HCT116 (cell line): ENCODE results near the gene RASSF3. TPM values are rescaled to one million over a fixed set of nuclear protein-coding genes. Genes with fewer than 3 reads are reported as not detected.

Experiments used
- ATAC-seq: fragments of 200-7000 bp; cut with Tn5 transposase; 2 replicates; pipeline ENCODE4 v1.9.1; 2020; ENCODE audit warnings: mild to moderate bottlenecking, moderate library complexity
- BruUV-seq: library from RNA; stranded (reverse); fragments of 400-500 nt; replicated peaks from 2 replicates; lab custom pipeline; 2021; lab: Mats Ljungman, UMichigan
- CTCF ChIA-PET: fragments of 300-600 bp; sonication (Branson Sonifier 250); formaldehyde crosslinking; loops from one replicate; lab custom pipeline; 2021; ENCODE audit warnings: antibody characterized with exemption; lab: Charles Lee
- POLR2A ChIA-PET: fragments of 300-600, 350-600 bp; sonication (Branson Sonifier 250); formaldehyde crosslinking; loops from one replicate; lab custom pipeline; 2021; ENCODE audit warnings: antibody characterized with exemption; lab: Charles Lee
- RAD21 ChIA-PET, 2 experiments: fragments of 300-600 bp; sonication (Branson Sonifier 250); formaldehyde crosslinking; loops; one replicate each; lab custom pipeline; 2023; ENCODE audit warnings: low total read pairs in 2 of 2; ENCODE audit not compliant: uncharacterized antibody in 2 of 2, unreplicated experiment in 2 of 2, low non-redundant PET in 1 of 2; lab: Charles Lee
- DNase-seq: peaks from one replicate; pipeline ENCODE4 v3.0.0-alpha.2; 2010; ENCODE audit warnings: low read depth, low spot score
- H2AFZ ChIP-seq: fragments of 200-600 bp; shearing (Covaris generic), sonication (generic); 2 replicates; pipeline ENCODE4 v1.6.1; 2017; ENCODE audit warnings: low read depth, mixed run types, mixed read lengths, antibody characterized with exemption, low read length; ENCODE audit not compliant: poor library complexity, severe bottlenecking
- H3K27ac ChIP-seq: 2 replicates; pipeline ENCODE4 v1.5.1; 2012; ENCODE audit warnings: low read depth, low read length
- H3K27me3 ChIP-seq: fragments of 200-600 bp; sonication (generic); 2 replicates; pipeline ENCODE4 v1.6.1; 2016; ENCODE audit warnings: mixed run types, low read length, mixed read lengths; ENCODE audit not compliant: insufficient read depth
- H3K36me3 ChIP-seq, 2 experiments: fragments of 200-500 bp in 1 of 2; fragments of 200-600 bp in 1 of 2; sonication (Bioruptor generic) in 1 of 2; sonication (generic) in 1 of 2; 2 replicates each; pipeline versions ENCODE4 v1.5.1 to v1.6.1; 2014 to 2016; ENCODE audit warnings: low read length in 2 of 2, inconsistent platforms in 1 of 2, mixed read lengths in 1 of 2, mixed run types in 1 of 2; ENCODE audit not compliant: insufficient read depth in 2 of 2, control insufficient read depth in 1 of 2
- H3K4me1 ChIP-seq, 2 experiments: fragments of 200-600 bp in 1 of 2; sonication (generic) in 1 of 2; 2 replicates each; pipeline versions ENCODE4 v1.5.1 to v1.6.1; 2012 to 2017; ENCODE audit warnings: low read length in 2 of 2, inconsistent platforms in 1 of 2, mild to moderate bottlenecking in 1 of 2, mixed read lengths in 1 of 2, mixed run types in 1 of 2, moderate library complexity in 1 of 2; ENCODE audit not compliant: insufficient read depth in 2 of 2, control insufficient read depth in 1 of 2
- H3K4me2 ChIP-seq: fragments of 200-600 bp; sonication (generic); 2 replicates; pipeline ENCODE4 v1.6.1; 2017; ENCODE audit warnings: mixed run types, low read length, mixed read lengths
- H3K4me3 ChIP-seq, 2 experiments: fragments of 200-600 bp in 1 of 2; sonication (generic) in 1 of 2; replicated peaks in 1 of 2; 2 replicates each; pipeline ENCODE4 v1.5.1; 2011 to 2016; ENCODE audit warnings: low read length in 2 of 2, control low read depth in 1 of 2, low read depth in 1 of 2, mild to moderate bottlenecking in 1 of 2, mixed read lengths in 1 of 2, mixed run types in 1 of 2
- H3K79me2 ChIP-seq: fragments of 200-600 bp; sonication (generic); 2 replicates; pipeline ENCODE4 v1.6.1; 2017; ENCODE audit warnings: mild to moderate bottlenecking, mixed run types, low read length, moderate library complexity, mixed read lengths; ENCODE audit not compliant: insufficient read depth
- H3K9ac ChIP-seq: fragments of 200-600 bp; sonication (generic); 2 replicates; pipeline ENCODE4 v1.6.1; 2016; ENCODE audit warnings: low read length, mixed read lengths
- H3K9me2 ChIP-seq: fragments of 200-600 bp; sonication (generic), shearing (Covaris generic); 2 replicates; pipeline ENCODE4 v1.6.1; 2017; ENCODE audit warnings: mixed run types, mild to moderate bottlenecking, moderate library complexity; ENCODE audit not compliant: insufficient read depth
- H3K9me3 ChIP-seq, 2 experiments: fragments of 200-500 bp in 1 of 2; fragments of 200-600 bp in 1 of 2; sonication (Bioruptor generic) in 1 of 2; sonication (generic) in 1 of 2; 2 replicates each; pipeline ENCODE4 v1.6.1; 2014 to 2017; ENCODE audit warnings: low read length in 2 of 2, mixed read lengths in 2 of 2, inconsistent platforms in 1 of 2, low read depth in 1 of 2, mild to moderate bottlenecking in 1 of 2, mixed run types in 1 of 2, moderate library complexity in 1 of 2; ENCODE audit not compliant: control insufficient read depth in 1 of 2, insufficient read depth in 1 of 2
- H4K20me1 ChIP-seq: fragments of 200-600 bp; sonication (generic), shearing (Covaris generic); 2 replicates; pipeline ENCODE4 v1.6.1; 2017; ENCODE audit warnings: mixed run types, mild to moderate bottlenecking, moderate library complexity; ENCODE audit not compliant: insufficient read depth
- CBX3 ChIP-seq: IDR thresholded peaks from 2 replicates; pipeline ENCODE4 v1.6.1; 2012; ENCODE audit warnings: low read depth
- CEBPB ChIP-seq: IDR thresholded peaks from 2 replicates; pipeline ENCODE4 v1.6.1; 2012; ENCODE audit warnings: low read depth
- EZH2 ChIP-seq: fragments of 200-600 bp; sonication (generic); IDR thresholded peaks from 2 replicates; pipeline ENCODE4 v1.6.1; 2017; ENCODE audit warnings: antibody characterized with exemption, mixed run types
- EZH2phosphoT487 ChIP-seq: fragments of 200-600 bp; IDR thresholded peaks from 2 replicates; pipeline ENCODE4 v1.6.1; 2018; ENCODE audit warnings: antibody characterized with exemption, borderline replicate concordance
- JUND ChIP-seq: IDR thresholded peaks from 2 replicates; pipeline ENCODE4 v1.6.1; 2012
- POLR2A ChIP-seq: IDR thresholded peaks from 2 replicates; pipeline ENCODE4 v1.7.0; 2011; ENCODE audit warnings: borderline replicate concordance; ENCODE audit not compliant: insufficient read depth, insufficient read length; ENCODE audit errors: extremely low read depth
- POLR2AphosphoS5 ChIP-seq: IDR thresholded peaks from 2 replicates; pipeline ENCODE4 v1.6.1; 2011; ENCODE audit warnings: mild to moderate bottlenecking, low read depth, low read length, moderate library complexity
- RAD21 ChIP-seq: IDR thresholded peaks from 2 replicates; pipeline ENCODE4 v1.6.1; 2012; ENCODE audit warnings: low read depth, mild to moderate bottlenecking
- SP1 ChIP-seq: IDR thresholded peaks from 2 replicates; pipeline ENCODE4 v1.6.1; 2012; ENCODE audit warnings: low read depth
- TCF7L2 ChIP-seq: IDR thresholded peaks from 2 replicates; pipeline ENCODE4 v1.7.0; 2011; ENCODE audit warnings: borderline replicate concordance, inconsistent platforms; ENCODE audit not compliant: insufficient read depth, insufficient read length; ENCODE audit errors: extremely low read depth
- YY1 ChIP-seq: IDR thresholded peaks from 2 replicates; pipeline ENCODE4 v1.6.1; 2011; ENCODE audit warnings: low read length, low read depth, moderate library complexity, mild to moderate bottlenecking; ENCODE audit not compliant: insufficient replicate concordance; ENCODE audit errors: extremely low read depth
- ZNF274 ChIP-seq: fragments of 200-500 bp; sonication (Bioruptor generic); IDR thresholded peaks from 2 replicates; pipeline ENCODE4 v1.6.1; 2014; ENCODE audit warnings: mild to moderate bottlenecking, low read depth, low read length, inconsistent platforms
- intact Hi-C: fragments of 100-400 bp; cut with micrococcal nuclease; formaldehyde crosslinking; loops from 2 replicates; pipeline ENCODE4 v1.10.0; 2022
- total RNA-seq: library from RNA; stranded (reverse); gene quantifications from one replicate; pipeline ENCODE4 v1.2.1, GENCODE V29; 2021; ENCODE audit not compliant: unreplicated experiment
- TF ChIP-seq, protein P1 (sequence below): IDR thresholded peaks from 2 replicates; pipeline ENCODE4 v1.6.1; 2011; ENCODE audit warnings: mild to moderate bottlenecking, low read length, moderate library complexity; ENCODE audit not compliant: insufficient replicate concordance; ENCODE audit errors: extremely low read depth
- TF ChIP-seq, protein P2 (sequence below), 3 experiments: fragments of 200-600 bp in 1 of 3; sonication (generic) in 1 of 3; IDR thresholded peaks in 2 of 3; conservative IDR thresholded peaks in 1 of 3; 2 replicates each; pipeline ENCODE4 v1.5.1; 2012 to 2017; ENCODE audit warnings: low read depth in 2 of 3, low read length in 2 of 3, antibody characterized with exemption in 1 of 3, borderline replicate concordance in 1 of 3, control low read depth in 1 of 3, mild to moderate bottlenecking in 1 of 3, mixed read lengths in 1 of 3, mixed run types in 1 of 3, moderate library complexity in 1 of 3; ENCODE audit not compliant: insufficient read depth in 1 of 3
- TF ChIP-seq, protein P3 (sequence below): IDR thresholded peaks from 2 replicates; pipeline ENCODE4 v1.6.1; 2012

Gene RASSF3
- total RNA-seq, 1 experiment from 2014 or later = 67.1 TPM

GRCh38 chr12:64566831-64567517 is 43.3 kb upstream of the RASSF3 start:
- Histone ChIP-seq H2AFZ (no peak overlapping the region), H3K9me3 (no peaks in the 10 kb centered on the region), H3K4me3 (no peak overlapping the region), H3K27me3 (no peaks in the 10 kb centered on the region)
- DNase-seq = no peak
- TF ChIP-seq ZNF274 (no peak), POLR2AphosphoS5 (no peak)
- TF ChIP-seq, all 23 proteins: peak for 0
- H3K9me2 ChIP-seq = no peaks in the 10 kb centered on the region
- no peaks in the 10 kb centered on the region for H3K79me2 ChIP-seq
- no peak overlapping the region for H3K27ac ChIP-seq
- ChIA-PET POLR2A (no interaction called here), RAD21 (no interaction called here), CTCF (no interaction called here)
- no peak for ATAC-seq
- intact Hi-C loops = no loop called here
- H3K4me1 ChIP-seq = no peaks in the 10 kb centered on the region; a peak in 1 of 4 replicates
- no TSS peak for BruUV-seq
- H3K36me3 ChIP-seq = no peaks in the 10 kb centered on the region
- H3K9ac ChIP-seq = no peak overlapping the region
- H3K4me2 ChIP-seq = no peak overlapping the region
- H4K20me1 ChIP-seq = no peaks in the 10 kb centered on the region

- no peaks in the 10 kb centered on the region for H3K9me2 ChIP-seq
- POLR2A ChIA-PET = no interaction called here
- no peak overlapping the region for H3K9ac ChIP-seq
- H3K4me2 ChIP-seq = no peak overlapping the region
- no peaks in the 10 kb centered on the region for H3K9me3 ChIP-seq
- ATAC-seq = no peak
- no peaks in the 10 kb centered on the region for H3K79me2 ChIP-seq
- H2AFZ ChIP-seq = no peak overlapping the region
- no TSS peak for BruUV-seq
- no peaks in the 10 kb centered on the region for H3K36me3 ChIP-seq
- no peaks in the 10 kb centered on the region for H4K20me1 ChIP-seq
- RAD21 ChIA-PET = no interaction called here
- DNase-seq = no peak
- no peak overlapping the region for H3K27ac ChIP-seq
- intact Hi-C loops = no loop called here
- CTCF ChIA-PET = interaction anchor here (0.9 kb wide), 1 partner anchor 18 kb away, joined by 3 read pairs; no protein-coding TSS in a partner anchor
- H3K4me1 ChIP-seq = no peaks in the 10 kb centered on the region; a peak in 1 of 4 replicates
- no peak overlapping the region for H3K4me3 ChIP-seq
- no peaks in the 10 kb centered on the region for H3K27me3 ChIP-seq
- TF ChIP-seq CEBPB (no peak), POLR2AphosphoS5 (no peak), EZH2phosphoT487 (no peak), TCF7L2 (no peak), JUND (no peak), POLR2A (no peak), YY1 (no peak), RAD21 (no peak), SP1 (no peak), ZNF274 (no peak), EZH2 (no peak), CBX3 (no peak)
- TF ChIP-seq, protein P1, sequence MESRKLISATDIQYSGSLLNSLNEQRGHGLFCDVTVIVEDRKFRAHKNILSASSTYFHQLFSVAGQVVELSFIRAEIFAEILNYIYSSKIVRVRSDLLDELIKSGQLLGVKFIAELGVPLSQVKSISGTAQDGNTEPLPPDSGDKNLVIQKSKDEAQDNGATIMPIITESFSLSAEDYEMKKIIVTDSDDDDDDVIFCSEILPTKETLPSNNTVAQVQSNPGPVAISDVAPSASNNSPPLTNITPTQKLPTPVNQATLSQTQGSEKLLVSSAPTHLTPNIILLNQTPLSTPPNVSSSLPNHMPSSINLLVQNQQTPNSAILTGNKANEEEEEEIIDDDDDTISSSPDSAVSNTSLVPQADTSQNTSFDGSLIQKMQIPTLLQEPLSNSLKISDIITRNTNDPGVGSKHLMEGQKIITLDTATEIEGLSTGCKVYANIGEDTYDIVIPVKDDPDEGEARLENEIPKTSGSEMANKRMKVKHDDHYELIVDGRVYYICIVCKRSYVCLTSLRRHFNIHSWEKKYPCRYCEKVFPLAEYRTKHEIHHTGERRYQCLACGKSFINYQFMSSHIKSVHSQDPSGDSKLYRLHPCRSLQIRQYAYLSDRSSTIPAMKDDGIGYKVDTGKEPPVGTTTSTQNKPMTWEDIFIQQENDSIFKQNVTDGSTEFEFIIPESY = no peak
- TF ChIP-seq, protein P2, sequence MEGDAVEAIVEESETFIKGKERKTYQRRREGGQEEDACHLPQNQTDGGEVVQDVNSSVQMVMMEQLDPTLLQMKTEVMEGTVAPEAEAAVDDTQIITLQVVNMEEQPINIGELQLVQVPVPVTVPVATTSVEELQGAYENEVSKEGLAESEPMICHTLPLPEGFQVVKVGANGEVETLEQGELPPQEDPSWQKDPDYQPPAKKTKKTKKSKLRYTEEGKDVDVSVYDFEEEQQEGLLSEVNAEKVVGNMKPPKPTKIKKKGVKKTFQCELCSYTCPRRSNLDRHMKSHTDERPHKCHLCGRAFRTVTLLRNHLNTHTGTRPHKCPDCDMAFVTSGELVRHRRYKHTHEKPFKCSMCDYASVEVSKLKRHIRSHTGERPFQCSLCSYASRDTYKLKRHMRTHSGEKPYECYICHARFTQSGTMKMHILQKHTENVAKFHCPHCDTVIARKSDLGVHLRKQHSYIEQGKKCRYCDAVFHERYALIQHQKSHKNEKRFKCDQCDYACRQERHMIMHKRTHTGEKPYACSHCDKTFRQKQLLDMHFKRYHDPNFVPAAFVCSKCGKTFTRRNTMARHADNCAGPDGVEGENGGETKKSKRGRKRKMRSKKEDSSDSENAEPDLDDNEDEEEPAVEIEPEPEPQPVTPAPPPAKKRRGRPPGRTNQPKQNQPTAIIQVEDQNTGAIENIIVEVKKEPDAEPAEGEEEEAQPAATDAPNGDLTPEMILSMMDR (IDR thresholded peaks at IDR 0.05 in 2 of 3, conservative IDR thresholded peaks at IDR 0.05 in 1 of 3; ENCODE audit: borderline replicate concordance in 1 of 3, insufficient read depth in 1 of 3, low read depth in 2 of 3, low read length in 2 of 3) = no peak
- TF ChIP-seq, protein P3, sequence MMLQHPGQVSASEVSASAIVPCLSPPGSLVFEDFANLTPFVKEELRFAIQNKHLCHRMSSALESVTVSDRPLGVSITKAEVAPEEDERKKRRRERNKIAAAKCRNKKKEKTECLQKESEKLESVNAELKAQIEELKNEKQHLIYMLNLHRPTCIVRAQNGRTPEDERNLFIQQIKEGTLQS = no peak
Measured at GRCh38 chr12:64567570-64567969, 42.7 kb upstream of the RASSF3 start.
